Measurements from ENCODE around the gene PTPRD.

PTPRD gene

DNA sequence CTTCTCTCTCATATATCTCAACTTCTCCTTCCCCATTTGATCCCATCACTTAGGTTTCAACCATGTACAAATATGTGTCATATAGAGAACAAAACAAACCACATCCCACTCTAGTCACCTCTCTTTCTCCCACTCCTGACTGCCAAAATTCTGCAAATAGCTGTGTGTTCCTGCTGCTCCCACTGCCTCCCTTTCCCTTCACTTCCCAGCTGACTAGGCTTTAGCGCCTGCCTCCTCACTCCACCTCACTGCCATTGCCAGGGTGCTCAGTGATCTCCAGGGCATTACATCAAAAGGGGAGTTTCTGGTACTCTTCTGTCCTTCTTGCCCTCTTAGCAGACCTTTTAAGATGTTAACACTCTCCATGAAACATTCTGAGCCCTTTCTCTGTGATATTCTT, 2137.9 kb downstream of the PTPRD start:
- Histone ChIP-seq H3K36me3 (ENCODE audit: insufficient read depth, insufficient read length, low read length) (no peaks in the 10 kb centered on the region), H3K27me3 (ENCODE audit: insufficient read depth, insufficient read length) (no peaks in the 10 kb centered on the region), H3K4me3 (ENCODE audit: insufficient read length, low read depth) (no peak overlapping the region), H3K9ac (ENCODE audit: insufficient read length, low read depth) (no peak overlapping the region), H3K9me3 (ENCODE audit: insufficient read depth, low read length) (peaks cover 8% of the 10 kb centered on the region; the same call in 1 of the 2 replicates), H3K4me1 (ENCODE audit: insufficient read depth, insufficient read length) (no peaks in the 10 kb centered on the region)
- no peak for DNase-seq (ENCODE audit: low read depth, low spot score)
- TF ChIP-seq ZNF274 (IDR thresholded peaks at IDR 0.05; ENCODE audit: low read depth, low read length) = no peak
- TF ChIP-seq SUZ12 (IDR thresholded peaks at IDR 0.05; ENCODE audit: extremely low read depth, insufficient read depth, insufficient read length) = no peak
- no peak for TF ChIP-seq YY1 (IDR thresholded peaks at IDR 0.05; ENCODE audit: insufficient read depth, insufficient read length)

DNA sequence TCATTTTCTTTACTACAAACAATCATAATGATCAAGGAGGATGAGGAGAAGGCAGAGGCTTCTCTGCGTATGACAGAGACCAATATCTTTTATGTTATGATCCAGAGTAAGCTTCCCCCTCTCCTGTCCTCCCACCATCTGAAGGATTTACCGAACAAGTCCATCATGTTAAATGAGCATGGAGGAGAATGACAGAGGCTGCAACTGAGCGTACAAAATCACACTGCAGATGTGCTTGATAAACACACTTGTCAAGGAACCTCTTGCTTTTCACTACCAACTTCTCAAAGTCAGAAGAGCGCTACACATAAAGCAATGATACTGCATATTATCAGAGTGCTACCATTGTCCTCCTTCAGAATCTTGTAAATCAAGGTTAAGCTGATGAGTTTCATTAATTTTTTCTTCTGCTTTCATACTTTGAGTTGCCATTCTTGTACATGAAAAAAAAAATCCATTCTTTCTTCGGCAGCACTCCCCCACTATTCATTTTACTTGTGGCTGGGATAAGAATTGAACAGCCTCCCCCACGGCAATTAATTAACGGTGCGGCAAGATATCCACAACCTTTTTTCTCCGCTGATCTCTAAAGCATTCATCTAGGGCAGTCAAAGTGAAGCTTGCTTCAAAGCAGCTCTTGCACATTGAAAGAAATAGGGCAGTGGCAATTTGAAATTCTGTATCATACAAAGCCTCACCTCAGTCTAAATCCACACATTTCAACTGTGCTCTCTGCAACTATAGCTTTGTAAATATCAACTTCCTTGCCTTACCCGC, 2139.4 kb downstream of the PTPRD start:
- no peak for TF ChIP-seq ZNF274 (IDR thresholded peaks at IDR 0.05; ENCODE audit: low read depth, low read length)
- Histone ChIP-seq H3K4me3 (ENCODE audit: insufficient read length, low read depth) (no peak overlapping the region), H3K4me1 (ENCODE audit: insufficient read depth, insufficient read length) (no peaks in the 10 kb centered on the region), H3K36me3 (ENCODE audit: insufficient read depth, insufficient read length, low read length) (no peaks in the 10 kb centered on the region), H3K9ac (ENCODE audit: insufficient read length, low read depth) (no peak overlapping the region), H3K9me3 (ENCODE audit: insufficient read depth, low read length) (peaks cover 8% of the 10 kb centered on the region; the same call in 1 of the 2 replicates), H3K27me3 (ENCODE audit: insufficient read depth, insufficient read length) (no peaks in the 10 kb centered on the region)
- no peak for DNase-seq (ENCODE audit: low read depth, low spot score)

DNA sequence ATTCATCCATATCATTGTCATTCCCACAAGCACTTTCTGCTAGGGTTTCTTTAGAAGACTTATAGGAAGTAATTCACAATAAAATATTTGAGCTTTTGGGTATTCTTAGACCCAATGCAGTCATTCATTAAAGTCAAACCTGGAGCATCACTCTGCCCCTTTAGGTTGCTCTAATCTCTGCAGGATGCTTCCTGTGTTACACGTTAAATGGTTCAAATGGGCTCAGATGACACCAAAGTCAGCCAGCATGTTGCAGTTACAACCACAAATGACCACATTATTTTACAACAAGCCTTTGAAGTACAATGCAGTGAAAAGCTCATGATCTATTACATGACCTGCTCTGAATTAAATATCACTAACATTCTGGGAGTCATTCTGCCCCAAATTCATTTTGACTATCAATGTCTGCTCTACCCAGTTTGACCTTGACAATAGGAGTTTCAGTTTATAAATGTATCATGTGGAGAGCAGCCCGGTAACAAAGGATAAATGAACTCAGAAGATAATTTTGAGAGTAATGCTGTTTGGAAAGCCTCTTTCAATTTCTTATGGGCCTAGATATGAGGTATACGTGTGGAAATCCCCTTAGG, 2144.7 kb downstream of the PTPRD start:
- no peak overlapping the region for H3K9ac ChIP-seq (ENCODE audit: insufficient read length, low read depth)
- H3K27me3 ChIP-seq (ENCODE audit: insufficient read depth, insufficient read length) = no peaks in the 10 kb centered on the region
- DNase-seq (ENCODE audit: low read depth, low spot score) = no peak
- H3K4me3 ChIP-seq (ENCODE audit: insufficient read length, low read depth) = no peak overlapping the region
- TF ChIP-seq ZNF274 (IDR thresholded peaks at IDR 0.05; ENCODE audit: low read depth, low read length) (no peak), SUZ12 (IDR thresholded peaks at IDR 0.05; ENCODE audit: extremely low read depth, insufficient read depth, insufficient read length) (no peak), YY1 (IDR thresholded peaks at IDR 0.05; ENCODE audit: insufficient read depth, insufficient read length) (no peak)
- no peaks in the 10 kb centered on the region for H3K4me1 ChIP-seq (ENCODE audit: insufficient read depth, insufficient read length)
- H3K36me3 ChIP-seq (ENCODE audit: insufficient read depth, insufficient read length, low read length) = no peaks in the 10 kb centered on the region
- no peaks in the 10 kb centered on the region for H3K9me3 ChIP-seq (ENCODE audit: insufficient read depth, low read length)

DNA sequence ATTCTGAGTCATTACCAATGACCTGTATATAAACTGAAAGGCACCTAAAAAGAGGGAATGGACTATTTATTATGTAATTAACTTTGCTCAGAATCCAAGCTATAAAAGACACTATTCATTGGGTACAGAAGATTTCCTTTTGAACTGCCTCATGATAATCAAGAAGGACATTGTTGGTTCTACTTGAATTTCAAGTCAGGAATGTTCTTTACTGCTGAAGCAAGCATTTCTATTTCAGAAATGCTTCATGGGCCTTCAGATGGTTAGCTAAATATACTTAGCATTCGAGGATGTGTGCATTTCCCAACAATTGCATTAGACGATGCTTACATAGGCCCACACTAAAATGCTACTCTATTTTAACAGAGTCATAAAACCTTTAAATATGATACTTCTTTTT, 2155.0 kb downstream of the PTPRD start:
- DNase-seq (ENCODE audit: low read depth, low spot score) = no peak
- Histone ChIP-seq H3K9ac (ENCODE audit: insufficient read length, low read depth) (no peak overlapping the region), H3K4me1 (ENCODE audit: insufficient read depth, insufficient read length) (no peaks in the 10 kb centered on the region), H3K27me3 (ENCODE audit: insufficient read depth, insufficient read length) (no peaks in the 10 kb centered on the region), H3K9me3 (ENCODE audit: insufficient read depth, low read length) (no peaks in the 10 kb centered on the region), H3K36me3 (ENCODE audit: insufficient read depth, insufficient read length, low read length) (no peaks in the 10 kb centered on the region), H3K4me3 (ENCODE audit: insufficient read length, low read depth) (no peak overlapping the region)
- no peak for TF ChIP-seq ZNF274 (IDR thresholded peaks at IDR 0.05; ENCODE audit: low read depth, low read length)
- TF ChIP-seq SUZ12 (IDR thresholded peaks at IDR 0.05; ENCODE audit: extremely low read depth, insufficient read depth, insufficient read length) = no peak
- TF ChIP-seq YY1 (IDR thresholded peaks at IDR 0.05; ENCODE audit: insufficient read depth, insufficient read length) = no peak

DNA sequence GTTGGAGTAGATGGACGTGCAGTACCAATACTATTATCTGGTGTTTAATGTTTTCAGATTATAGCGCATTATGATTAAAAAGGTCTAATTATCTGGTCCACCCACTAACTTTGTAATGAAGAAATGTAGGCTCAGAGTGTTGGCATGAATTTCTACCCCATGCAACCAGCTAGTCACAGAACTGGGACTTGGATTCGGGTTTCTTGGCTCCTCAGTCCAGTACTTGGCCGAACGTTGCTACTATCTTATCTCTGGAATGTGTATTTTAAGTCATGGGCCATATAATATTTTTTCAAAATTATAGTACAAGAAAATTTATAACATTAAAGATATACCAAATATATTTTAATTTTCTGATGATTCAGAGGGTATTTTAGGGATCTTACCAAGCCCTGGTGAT, 2155.7 kb downstream of the PTPRD start:
- Histone ChIP-seq H3K4me1 (ENCODE audit: insufficient read depth, insufficient read length) (no peaks in the 10 kb centered on the region), H3K4me3 (ENCODE audit: insufficient read length, low read depth) (no peak overlapping the region), H3K36me3 (ENCODE audit: insufficient read depth, insufficient read length, low read length) (no peaks in the 10 kb centered on the region), H3K9ac (ENCODE audit: insufficient read length, low read depth) (no peak overlapping the region), H3K27me3 (ENCODE audit: insufficient read depth, insufficient read length) (no peaks in the 10 kb centered on the region), H3K9me3 (ENCODE audit: insufficient read depth, low read length) (no peaks in the 10 kb centered on the region)
- TF ChIP-seq ZNF274 (IDR thresholded peaks at IDR 0.05; ENCODE audit: low read depth, low read length) (no peak), SUZ12 (IDR thresholded peaks at IDR 0.05; ENCODE audit: extremely low read depth, insufficient read depth, insufficient read length) (no peak), YY1 (IDR thresholded peaks at IDR 0.05; ENCODE audit: insufficient read depth, insufficient read length) (no peak)
- DNase-seq (ENCODE audit: low read depth, low spot score) = no peak

DNA sequence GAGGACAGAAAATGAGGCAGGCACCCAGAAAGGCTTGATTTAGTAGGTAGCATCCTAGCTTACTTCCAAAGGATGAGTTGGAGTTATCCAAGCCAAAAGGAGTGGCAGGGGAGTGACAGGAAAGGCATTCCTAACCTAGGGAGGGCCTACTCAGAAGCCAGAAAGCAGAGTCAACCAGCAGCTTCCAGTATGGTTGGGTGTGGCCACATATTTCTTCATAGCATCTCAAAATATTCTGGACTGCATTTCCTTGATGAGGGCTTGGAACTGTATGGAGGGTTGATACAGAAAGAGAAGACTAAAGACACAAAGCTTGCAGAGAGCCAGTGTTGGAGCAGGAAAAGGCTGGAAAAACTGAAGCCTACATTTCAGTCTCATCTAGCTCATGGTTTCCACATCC, 2156.5 kb downstream of the PTPRD start:
- Histone ChIP-seq H3K27me3 (ENCODE audit: insufficient read depth, insufficient read length) (no peaks in the 10 kb centered on the region), H3K9me3 (ENCODE audit: insufficient read depth, low read length) (no peaks in the 10 kb centered on the region), H3K4me3 (ENCODE audit: insufficient read length, low read depth) (no peak overlapping the region), H3K36me3 (ENCODE audit: insufficient read depth, insufficient read length, low read length) (no peaks in the 10 kb centered on the region), H3K4me1 (ENCODE audit: insufficient read depth, insufficient read length) (no peaks in the 10 kb centered on the region), H3K9ac (ENCODE audit: insufficient read length, low read depth) (no peak overlapping the region)
- TF ChIP-seq SUZ12 (IDR thresholded peaks at IDR 0.05; ENCODE audit: extremely low read depth, insufficient read depth, insufficient read length) = no peak
- no peak for TF ChIP-seq YY1 (IDR thresholded peaks at IDR 0.05; ENCODE audit: insufficient read depth, insufficient read length)
- TF ChIP-seq ZNF274 (IDR thresholded peaks at IDR 0.05; ENCODE audit: low read depth, low read length) = no peak
- DNase-seq (ENCODE audit: low read depth, low spot score) = no peak

DNA sequence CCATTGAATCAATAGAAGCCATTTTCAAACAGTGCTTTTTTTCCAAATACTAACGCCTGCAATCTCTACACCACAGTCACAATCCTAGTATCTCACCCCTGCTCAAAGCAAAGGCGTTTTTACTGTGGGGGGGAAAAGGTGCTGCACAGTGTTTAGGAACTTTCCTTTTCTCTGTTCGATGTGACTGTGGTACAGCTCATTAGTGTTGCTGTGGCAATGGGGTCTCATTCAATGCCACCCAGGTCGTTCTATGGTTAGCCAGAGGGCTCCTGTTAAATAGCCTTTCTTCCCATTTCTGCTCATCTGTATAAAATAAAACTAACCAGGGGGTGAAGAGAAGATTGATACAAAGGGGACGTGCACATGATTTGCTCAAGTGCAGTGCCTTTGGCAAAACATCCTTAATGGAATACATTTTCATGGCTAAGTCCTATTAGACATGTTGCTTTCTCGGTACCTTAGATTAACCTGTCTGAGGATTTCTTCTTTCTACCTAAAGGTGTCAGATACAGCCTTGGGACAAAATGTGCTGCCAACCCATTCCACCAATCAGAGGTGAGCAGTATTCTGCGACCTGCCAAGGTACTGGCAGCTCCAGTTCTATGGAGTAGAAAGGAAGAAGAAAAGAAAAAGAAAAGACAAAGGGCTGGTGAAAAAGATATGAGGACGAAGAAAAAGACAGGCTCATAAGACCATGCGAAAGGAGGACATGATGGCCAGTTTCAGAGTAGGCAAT, 2161.8 kb downstream of the PTPRD start:
- H3K4me3 ChIP-seq (ENCODE audit: insufficient read length, low read depth) = no peak overlapping the region
- H3K36me3 ChIP-seq (ENCODE audit: insufficient read depth, insufficient read length, low read length) = no peaks in the 10 kb centered on the region
- H3K9ac ChIP-seq (ENCODE audit: insufficient read length, low read depth) = no peak overlapping the region
- no peaks in the 10 kb centered on the region for H3K4me1 ChIP-seq (ENCODE audit: insufficient read depth, insufficient read length)
- H3K9me3 ChIP-seq (ENCODE audit: insufficient read depth, low read length) = no peaks in the 10 kb centered on the region
- no peak for DNase-seq (ENCODE audit: low read depth, low spot score)
- no peaks in the 10 kb centered on the region for H3K27me3 ChIP-seq (ENCODE audit: insufficient read depth, insufficient read length)
- TF ChIP-seq ZNF274 (IDR thresholded peaks at IDR 0.05; ENCODE audit: low read depth, low read length) (no peak), SUZ12 (IDR thresholded peaks at IDR 0.05; ENCODE audit: extremely low read depth, insufficient read depth, insufficient read length) (no peak), YY1 (IDR thresholded peaks at IDR 0.05; ENCODE audit: insufficient read depth, insufficient read length) (no peak)
